Effector CD4-positive, alpha-beta T cell (primary cell): ENCODE results near the gene SCUBE1.
"Not testable (repeated sequence)": the region's sequence is repeated elsewhere in the genome, so short reads cannot be mapped to it uniquely, and the experiment has no call there.

Experiments used
- DNase-seq: peaks from one replicate; pipeline ENCODE4 v3.0.0-alpha.2; 2020

The SCUBE1 gene

GRCh38 chr22:43356881-43357280 lies 13.7 kb upstream of the SCUBE1 start:
- no peak for DNase-seq

DNA sequence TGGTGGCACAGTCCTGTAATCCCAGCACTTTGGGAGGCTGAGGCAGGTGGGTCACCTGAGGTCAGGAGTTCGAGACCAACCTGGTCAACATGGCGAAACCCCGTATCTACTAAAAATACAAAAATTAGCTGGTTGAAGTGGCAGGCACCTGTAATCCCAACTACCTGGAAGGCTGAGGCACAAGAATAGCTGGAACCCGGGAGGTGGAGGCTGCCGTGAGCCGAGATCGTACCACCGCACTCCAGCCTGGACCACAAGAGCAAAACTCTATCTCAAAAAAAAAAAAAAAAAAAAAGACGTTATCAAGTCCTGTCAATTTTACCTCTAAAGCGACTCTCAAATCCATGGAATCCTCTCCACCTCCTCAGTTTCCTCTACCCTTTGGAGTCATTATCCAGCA lies 12.5 kb upstream of the SCUBE1 start:
- not testable (repeated sequence) for DNase-seq

DNA sequence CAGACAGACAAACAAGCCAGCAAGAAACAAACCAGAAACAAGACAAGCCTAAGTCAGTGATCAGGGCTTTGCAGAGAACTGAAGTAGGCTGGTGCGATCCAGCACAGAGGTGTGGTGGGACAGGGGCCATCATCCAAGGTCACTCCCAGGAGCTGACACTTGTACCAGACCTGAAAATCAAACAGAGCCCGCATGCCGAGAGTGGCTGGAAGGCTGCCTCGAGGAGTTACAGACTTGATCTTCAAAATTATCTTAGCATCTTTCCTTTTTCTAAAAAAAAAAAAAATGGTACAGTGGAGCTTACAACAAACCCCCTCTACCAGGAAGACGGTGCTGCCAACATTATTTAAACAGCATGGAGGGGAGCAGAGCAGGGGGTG lies 8.8 kb upstream of the SCUBE1 start:
- no peak for DNase-seq

DNA sequence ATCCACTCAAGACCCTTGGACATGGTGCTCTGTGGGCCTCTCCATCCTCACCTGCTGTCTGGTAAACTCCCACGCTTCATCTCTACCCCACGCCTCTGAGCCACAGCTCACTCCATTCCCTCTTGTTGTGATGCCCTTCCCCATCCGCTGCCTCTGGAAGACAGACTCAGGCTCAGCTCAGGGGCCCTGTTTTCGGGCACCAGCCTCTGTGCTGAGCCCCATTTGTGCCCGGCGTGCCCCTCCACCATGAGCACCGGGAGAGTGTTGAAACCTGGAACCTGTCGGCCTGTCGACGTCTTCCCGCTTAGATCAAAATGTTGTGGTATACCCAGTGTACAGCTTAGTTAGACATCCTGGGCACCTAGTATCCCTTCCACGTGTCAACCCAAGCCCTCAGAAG lies 6.5 kb upstream of the SCUBE1 start:
- no peak for DNase-seq

DNA sequence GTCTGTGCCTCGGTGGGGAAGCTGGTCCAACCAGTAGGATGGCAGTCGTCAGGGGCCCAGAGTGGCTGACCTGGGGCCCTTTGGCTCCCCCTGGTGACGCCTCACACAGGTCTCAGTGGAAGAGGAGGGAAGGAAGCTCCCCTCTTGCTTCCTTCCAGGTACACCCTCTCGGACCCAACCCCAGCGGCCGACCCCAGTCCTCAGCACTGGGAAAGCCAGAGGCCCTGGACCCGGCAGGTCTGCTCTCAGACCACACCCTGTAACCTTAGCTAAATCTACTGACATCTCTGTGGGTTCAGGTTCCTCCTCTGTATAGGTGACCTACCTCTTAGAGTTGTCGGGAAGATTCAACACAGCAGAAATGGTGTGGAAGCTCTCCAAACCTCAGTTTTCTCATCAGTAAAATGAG lies 3.4 kb upstream of the SCUBE1 start:
- peak; percentile 56 for DNase-seq

- no peak for DNase-seq
These were observed 2.7 kb upstream of the SCUBE1 start for GRCh38 chr22:43345761-43346301.

DNA sequence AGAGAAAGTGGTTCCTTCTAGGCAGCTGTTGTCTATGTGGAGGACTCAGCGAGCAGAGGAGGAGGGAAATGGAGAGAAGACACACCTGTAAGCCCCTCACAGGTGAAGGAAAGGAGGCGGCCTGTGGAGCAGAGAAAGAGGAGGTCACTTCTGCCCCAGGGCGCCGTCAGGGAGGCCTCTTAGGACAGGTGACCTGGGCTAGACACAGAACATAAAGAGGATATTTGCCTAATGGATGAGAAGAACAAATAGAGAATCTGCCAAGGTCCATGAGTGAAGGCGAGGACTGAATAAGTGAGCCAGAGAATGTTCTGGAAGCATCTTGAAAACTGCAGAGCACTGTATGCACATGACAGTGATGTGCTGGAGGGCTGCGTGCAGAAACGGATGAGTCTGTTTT lies 2.2 kb upstream of the SCUBE1 start:
- DNase-seq = no peak

GRCh38 chr22:43344520-43344787 lies 1.3 kb upstream of the SCUBE1 start:
- DNase-seq = no peak

DNA sequence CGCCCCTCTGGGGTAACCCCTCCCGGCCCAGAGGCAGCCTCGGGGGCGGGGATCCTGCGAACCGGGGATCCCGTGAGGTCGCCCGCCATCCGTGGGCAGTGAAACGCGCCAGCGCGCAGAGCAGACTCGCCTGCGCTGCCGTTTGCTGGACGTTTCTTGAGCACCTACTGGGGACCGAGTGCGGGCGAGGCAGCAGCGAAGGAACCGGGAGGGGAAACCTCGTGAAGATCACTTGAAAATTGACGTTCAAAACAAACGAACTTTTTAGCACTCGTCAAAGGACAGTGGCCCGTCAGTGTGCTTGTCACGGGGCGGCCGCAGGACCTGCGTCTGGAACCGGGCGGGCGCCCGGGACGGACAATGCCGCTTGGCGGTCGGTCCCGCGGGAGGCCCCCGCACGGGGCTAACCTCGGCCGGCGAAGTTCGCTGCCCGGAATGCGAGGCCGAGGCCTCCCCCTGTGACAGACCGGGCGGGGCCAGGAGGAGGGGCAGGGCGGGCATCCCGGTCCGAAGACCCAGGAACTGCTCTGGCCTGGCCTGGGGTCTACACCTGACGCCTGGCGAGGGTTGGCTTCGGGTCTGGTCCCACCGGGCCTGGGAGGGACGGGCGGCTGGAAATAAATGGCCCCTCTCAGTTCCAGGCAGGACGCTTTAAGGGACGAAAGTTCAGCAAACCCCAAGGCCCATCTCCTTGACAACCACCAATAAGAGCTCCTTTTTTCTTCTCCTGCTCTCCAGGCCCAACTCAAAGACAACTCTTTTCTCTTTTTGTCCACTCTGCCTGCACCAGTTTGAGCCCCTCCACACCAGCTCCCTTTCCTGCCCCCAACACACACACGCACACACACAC lies 723 bp upstream of the SCUBE1 start:
- no peak for DNase-seq

- DNase-seq = no peak
These were observed 568 bp downstream of the SCUBE1 start for GRCh38 chr22:43342347-43343261.

GRCh38 chr22:43341565-43341964 lies 1.6 kb downstream of the SCUBE1 start:
- no peak for DNase-seq

DNA sequence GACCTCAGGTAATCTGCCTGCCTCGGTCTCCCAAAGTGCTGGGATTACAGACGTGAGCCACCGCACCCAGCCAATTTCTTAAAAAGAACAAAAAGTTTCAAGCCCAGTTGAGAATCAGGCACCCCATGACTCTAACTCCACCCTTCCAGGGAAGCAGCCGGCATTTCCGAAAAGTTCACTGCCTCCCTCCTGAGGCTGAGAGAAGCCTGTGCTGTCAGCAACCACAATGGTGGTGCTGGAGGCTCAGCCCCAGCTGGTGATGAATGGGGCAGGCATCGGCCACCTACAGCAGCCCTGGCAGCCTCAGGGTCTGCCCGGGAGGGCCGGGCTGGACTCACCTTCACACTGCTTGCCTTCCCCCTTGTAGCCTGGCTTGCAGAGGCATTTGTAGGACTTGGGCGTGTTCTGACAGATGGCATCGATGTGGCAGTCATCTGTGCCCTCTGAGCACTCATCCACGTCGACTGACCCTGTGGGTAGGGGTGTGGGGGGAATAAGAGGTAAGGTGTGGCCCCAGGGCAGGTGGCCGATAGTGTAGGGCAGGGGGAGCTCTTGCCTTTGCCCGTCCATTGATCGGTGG lies 4.3 kb downstream of the SCUBE1 start:
- DNase-seq = no peak

- no peak for DNase-seq
These were observed 5.2 kb downstream of the SCUBE1 start for GRCh38 chr22:43337946-43338345.

DNA sequence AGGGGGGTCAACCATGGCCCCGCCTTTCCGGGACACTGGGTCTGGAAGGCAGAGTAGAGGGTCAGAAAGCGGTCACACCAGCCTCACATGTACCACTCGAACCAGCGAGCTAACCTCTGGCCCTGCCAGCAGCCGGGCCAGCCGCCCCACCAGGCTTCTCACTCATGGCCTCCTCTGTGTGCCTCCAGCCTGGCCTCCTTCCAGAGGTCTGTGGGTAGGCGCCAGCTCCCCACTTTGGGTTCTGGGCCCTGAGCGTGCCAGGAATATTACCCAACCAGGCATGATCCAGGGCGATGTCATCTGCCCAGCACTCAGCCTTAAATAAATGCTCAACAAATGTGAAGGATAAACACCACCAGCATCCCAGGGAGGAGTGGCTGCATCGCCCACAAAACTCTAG lies 5.8 kb downstream of the SCUBE1 start:
- no peak for DNase-seq

DNA sequence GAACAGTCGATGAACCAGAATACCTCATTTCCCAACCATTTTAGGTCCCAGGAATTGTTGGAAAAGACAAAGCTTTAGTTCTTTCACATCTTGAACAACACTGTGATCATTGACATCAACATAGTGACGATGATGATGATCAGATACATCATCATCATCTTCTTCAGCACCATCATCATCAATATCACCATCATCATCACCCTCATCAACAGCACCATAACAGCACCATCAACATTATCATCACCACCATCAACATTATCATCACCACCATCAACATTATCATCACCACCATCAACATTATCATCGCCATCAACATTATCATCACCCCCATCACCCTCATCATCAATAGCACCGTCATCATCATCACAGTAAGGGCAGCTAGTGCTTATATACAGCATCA lies 8.8 kb downstream of the SCUBE1 start:
- DNase-seq = no peak

GRCh38 chr22:43333978-43334377 lies 9.2 kb downstream of the SCUBE1 start:
- no peak for DNase-seq

- DNase-seq = no peak
These were observed 10.0 kb downstream of the SCUBE1 start for GRCh38 chr22:43333156-43333555.

DNA sequence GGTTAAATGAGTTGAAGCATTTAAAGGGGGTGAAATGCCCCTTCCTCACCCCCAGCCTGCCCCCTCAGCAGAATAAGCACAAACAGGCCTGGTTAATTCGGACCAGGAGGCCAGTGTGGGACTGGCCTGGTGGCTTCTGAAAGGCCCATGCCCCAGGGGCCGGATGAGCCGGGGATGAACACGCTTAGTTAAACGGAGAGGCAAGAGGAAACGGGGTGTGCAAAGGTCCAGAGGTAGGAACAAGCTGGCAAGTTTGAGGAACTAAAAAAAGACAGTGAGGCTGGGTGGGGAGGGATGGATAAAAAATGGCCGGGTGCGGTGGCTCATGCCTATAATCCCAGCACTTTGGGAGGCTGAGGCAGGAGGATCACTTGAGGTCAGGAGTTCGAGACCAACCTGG lies 11.5 kb downstream of the SCUBE1 start:
- DNase-seq = no peak

DNA sequence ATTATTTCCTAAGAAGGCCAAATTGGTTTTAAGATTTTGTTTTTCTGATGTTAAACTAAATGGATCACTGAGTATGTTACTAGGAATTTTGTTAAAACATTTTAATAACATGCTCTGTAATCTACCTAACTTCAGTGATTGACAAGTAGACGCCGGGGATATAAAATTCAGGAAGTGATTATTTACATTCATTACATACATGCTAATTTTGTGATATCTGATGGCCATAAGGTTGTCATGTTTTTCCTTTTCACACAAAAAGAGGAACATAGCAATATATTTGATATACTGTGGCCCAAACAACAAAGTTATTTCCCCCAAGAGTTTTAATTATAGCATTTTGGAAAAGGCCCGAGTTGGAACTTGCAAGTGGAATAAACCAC lies 12.1 kb downstream of the SCUBE1 start:
- no peak for DNase-seq

DNA sequence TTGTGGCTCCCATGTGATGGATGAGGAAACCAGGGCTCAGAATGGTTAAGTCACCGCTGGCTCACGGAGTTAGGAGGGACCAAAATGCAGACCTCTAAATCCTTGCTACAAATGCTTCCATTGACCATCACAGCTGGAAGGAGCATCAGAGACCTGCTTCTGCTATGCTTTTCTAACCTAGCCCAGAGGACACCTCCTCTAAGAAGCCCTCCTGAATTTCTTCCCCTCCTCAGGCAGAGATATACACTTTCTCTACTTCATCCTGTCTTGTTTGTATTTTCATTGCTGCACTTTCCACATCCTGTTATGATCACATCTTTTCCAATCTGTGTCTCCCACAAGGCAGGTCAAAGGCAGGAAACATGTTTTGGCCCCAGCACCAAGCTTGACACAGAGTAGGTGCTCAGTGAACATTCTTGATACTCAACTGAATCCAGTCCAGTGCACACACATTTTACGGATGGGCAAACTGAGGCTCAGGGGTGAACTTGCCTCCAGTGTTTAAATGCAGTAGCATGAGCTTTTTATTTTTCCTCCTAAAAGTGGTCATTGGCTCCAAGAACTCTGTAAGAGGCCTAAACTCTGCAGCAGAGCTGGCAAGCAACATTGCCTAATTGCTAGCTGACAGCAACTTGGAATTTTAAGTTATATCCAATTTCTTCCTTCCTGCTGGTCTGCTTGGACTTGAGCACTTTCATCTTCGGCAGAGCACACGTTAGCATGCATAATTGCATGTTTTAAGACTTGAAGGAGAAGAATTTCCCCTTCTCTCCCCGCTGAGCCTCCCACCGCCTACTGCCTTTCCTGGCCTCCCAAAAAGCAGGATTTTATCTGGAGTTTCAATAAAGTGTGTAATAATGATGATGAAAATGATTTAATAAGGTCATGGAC lies 12.7 kb downstream of the SCUBE1 start:
- no peak for DNase-seq

- DNase-seq = no peak
These were observed 14.1 kb downstream of the SCUBE1 start for GRCh38 chr22:43329061-43329460.

- DNase-seq = no peak
These were observed 16.1 kb downstream of the SCUBE1 start for GRCh38 chr22:43327157-43327438.
